ENCODE measurements around the gene TFB1M.
A peak's percentile ranks its signal among the peaks of the same experiment; 100 is the strongest.

TFB1M gene

GRCh38 chr6:155328074-155328538 lies 13.8 kb upstream of the TFB1M start:
- H3K27ac ChIP-seq: no peak overlapping the region

GRCh38 chr6:155327326-155328073 lies 13.2 kb upstream of the TFB1M start:
- peak; percentile 78 for TF ChIP-seq CTCF (conservative IDR thresholded peaks at IDR 0.05)
- H3K27ac ChIP-seq: no peak overlapping the region

More at GRCh38 chr6:155328074-155328538, 13.8 kb upstream of the TFB1M start:
- TF ChIP-seq CTCF (conservative IDR thresholded peaks at IDR 0.05): no peak

GRCh38 chr6:155325700-155326516 lies 11.6 kb upstream of the TFB1M start:
- TF ChIP-seq CTCF (conservative IDR thresholded peaks at IDR 0.05): no peak
- no peak overlapping the region for H3K27ac ChIP-seq

- no peak overlapping the region for H3K27ac ChIP-seq
- no peak for TF ChIP-seq CTCF (conservative IDR thresholded peaks at IDR 0.05)
These were observed 10.7 kb upstream of the TFB1M start for GRCh38 chr6:155324993-155325392.

GRCh38 chr6:155324172-155324571 lies 9.9 kb upstream of the TFB1M start:
- no peak overlapping the region for H3K27ac ChIP-seq

GRCh38 chr6:155319902-155320301 lies 5.6 kb upstream of the TFB1M start:
- no peak for TF ChIP-seq CTCF (conservative IDR thresholded peaks at IDR 0.05)
- no peak overlapping the region for H3K27ac ChIP-seq

More at GRCh38 chr6:155324172-155324571, 9.9 kb upstream of the TFB1M start:
- TF ChIP-seq CTCF (conservative IDR thresholded peaks at IDR 0.05): no peak

GRCh38 chr6:155317186-155317585 lies 2.9 kb upstream of the TFB1M start:
- H3K27ac ChIP-seq: no peak overlapping the region
- TF ChIP-seq CTCF (conservative IDR thresholded peaks at IDR 0.05): peak; percentile 37

Data from VCaP (cell line).